DMS153 treated with DMSO at 0.1 percent for 48 hours (cell line): ENCODE data around the gene SEMA3F.

ENCODE experiments used
- DNase-seq: peaks from one replicate; lab custom pipeline; 2025; ENCODE audit not compliant: unreplicated experiment; lab: John Stamatoyannopoulos, UW

Gene SEMA3F

GRCh38 chr3:50132421-50133282, 22.5 kb upstream of the SEMA3F start:
- DNase-seq: no peak

- DNase-seq: no peak
Observed at GRCh38 chr3:50133283-50133615, 21.9 kb upstream of the SEMA3F start.

- DNase-seq: no peak
Observed at GRCh38 chr3:50134367-50134766, 20.8 kb upstream of the SEMA3F start.

- DNase-seq: no peak
Observed at GRCh38 chr3:50135964-50136363, 19.2 kb upstream of the SEMA3F start.

- no peak for DNase-seq
Observed at GRCh38 chr3:50136714-50137405, 18.3 kb upstream of the SEMA3F start.

- DNase-seq: no peak
Observed at GRCh38 chr3:50137531-50137930, 17.6 kb upstream of the SEMA3F start.

- no peak for DNase-seq
Observed at GRCh38 chr3:50138266-50139200, 16.6 kb upstream of the SEMA3F start.

GRCh38 chr3:50139308-50139707, 15.8 kb upstream of the SEMA3F start:
- DNase-seq: no peak

- DNase-seq: no peak
Observed at GRCh38 chr3:50139718-50140423, 15.3 kb upstream of the SEMA3F start.

GRCh38 chr3:50140990-50141389, 14.1 kb upstream of the SEMA3F start:
- DNase-seq: no peak

GRCh38 chr3:50146316-50146901, 8.7 kb upstream of the SEMA3F start:
- no peak for DNase-seq

- DNase-seq: no peak
Observed at GRCh38 chr3:50147016-50147415, 8.1 kb upstream of the SEMA3F start.

GRCh38 chr3:50147447-50147846, 7.7 kb upstream of the SEMA3F start:
- DNase-seq: no peak

GRCh38 chr3:50147861-50148260, 7.3 kb upstream of the SEMA3F start:
- no peak for DNase-seq

GRCh38 chr3:50150404-50150750, 4.7 kb upstream of the SEMA3F start:
- DNase-seq: no peak

- DNase-seq: no peak
Observed at GRCh38 chr3:50150863-50151686, 4.0 kb upstream of the SEMA3F start.

- no peak for DNase-seq
Observed at GRCh38 chr3:50151728-50152127, 3.4 kb upstream of the SEMA3F start.

GRCh38 chr3:50153782-50154475, 1.2 kb upstream of the SEMA3F start:
- no peak for DNase-seq

- DNase-seq: no peak
Observed at GRCh38 chr3:50154476-50154839, 666 bp upstream of the SEMA3F start.
